Prostate gland (tissue), 2 donors: Measurements from ENCODE around the gene PSMB3. TPM values are rescaled to one million over a fixed set of nuclear protein-coding genes. Genes with fewer than 3 reads are reported as not detected.
"Not testable (repeated sequence)": the region's sequence is repeated elsewhere in the genome, so short reads cannot be mapped to it uniquely, and the experiment has no call there.

Experiments
- DNase-seq: peaks from one replicate; pipeline ENCODE4 v3.0.0-alpha.2; 2019; ENCODE audit warnings: low spot score
- H3K27ac ChIP-seq, 2 donors: fragments of 200-600 bp; sonication (generic); 2 replicates each; pipeline ENCODE4 v1.5.1; 2017 to 2019
- H3K27me3 ChIP-seq: fragments of 200-600 bp; sonication (generic); replicated peaks from 2 replicates; pipeline ENCODE4 v1.5.1; 2019; ENCODE audit not compliant: insufficient read depth
- H3K36me3 ChIP-seq, 2 donors: fragments of 200-600 bp; sonication (generic); 1 replicate in 1 of 2; 2 replicates in 1 of 2; pipeline versions ENCODE4 v1.5.1 to v1.8.1; 2017 to 2019
- H3K4me1 ChIP-seq: fragments of 200-600 bp; sonication (generic); replicated peaks from 2 replicates; pipeline ENCODE4 v1.5.1; 2019
- H3K4me3 ChIP-seq, 2 donors: fragments of 200-600 bp; sonication (generic); 2 replicates each; pipeline ENCODE4 v1.5.1; 2017 to 2019
- H3K9me3 ChIP-seq: fragments of 200-600 bp; sonication (generic); 2 replicates; pipeline ENCODE4 v1.5.1; 2017
- POLR2A ChIP-seq: fragments of 450-650 bp; IDR thresholded peaks from one replicate; pipeline ENCODE4 v1.6.1; 2016; ENCODE audit warnings: antibody characterized with exemption, mild to moderate bottlenecking
- POLR2AphosphoS5 ChIP-seq: sonication (generic); formaldehyde crosslinking; IDR thresholded peaks from one replicate; pipeline ENCODE4 v1.6.1; 2017; ENCODE audit warnings: antibody characterized with exemption
- WGBS: methylation state at CpG from one replicate; pipeline ENCODE4 v1.1.5; 2018; 5-methylcytosine and 5-hydroxymethylcytosine counted together
- intact Hi-C: fragments of 100-400 bp; cut with DNase I; formaldehyde crosslinking; loops from one replicate; pipeline ENCODE4 v1.14.2; 2022
- total RNA-seq, 2 donors: library from RNA; depleted of rRNA; stranded (reverse); fragments of >200 nt; gene quantifications; one replicate each; pipeline ENCODE4 v1.1.0, GENCODE V29; 2016
- TF ChIP-seq, protein P1 (sequence below), 4 experiments: fragments of 200-600 bp in 2 of 4; fragments of 450-650 bp in 2 of 4; sonication (generic) in 2 of 4; IDR thresholded peaks; 1 replicate in 3 of 4; 2 replicates in 1 of 4; pipeline ENCODE4 v1.5.1; 2016 to 2019; ENCODE audit warnings: antibody characterized with exemption in 4 of 4, mild to moderate bottlenecking in 2 of 4, moderate library complexity in 2 of 4

PSMB3 gene
- total RNA-seq, 2 donors from 2014 or later: 116 to 192 TPM

DNA sequence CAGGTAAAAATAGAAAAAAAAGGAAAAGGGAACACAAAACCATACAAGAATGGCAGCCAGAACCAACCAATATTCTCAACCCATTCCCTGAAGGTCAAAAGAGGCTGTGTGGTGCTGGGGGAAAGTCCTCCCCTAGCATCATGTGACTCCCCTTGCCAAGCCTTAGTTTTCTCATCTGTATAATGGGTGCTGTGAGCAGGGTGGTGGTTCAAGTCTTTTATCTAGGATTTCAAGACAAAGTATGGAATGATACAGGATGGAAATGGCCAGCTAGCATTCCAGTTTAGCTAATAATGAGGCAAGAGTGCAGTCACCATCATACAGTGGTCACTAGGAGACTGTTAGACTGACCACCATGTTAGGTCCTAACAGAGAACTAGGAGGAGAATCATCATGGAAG is 20.7 kb downstream of the PSMB3 start:
- TF ChIP-seq POLR2A (no peak), POLR2AphosphoS5 (no peak)
- TF ChIP-seq, protein P1, sequence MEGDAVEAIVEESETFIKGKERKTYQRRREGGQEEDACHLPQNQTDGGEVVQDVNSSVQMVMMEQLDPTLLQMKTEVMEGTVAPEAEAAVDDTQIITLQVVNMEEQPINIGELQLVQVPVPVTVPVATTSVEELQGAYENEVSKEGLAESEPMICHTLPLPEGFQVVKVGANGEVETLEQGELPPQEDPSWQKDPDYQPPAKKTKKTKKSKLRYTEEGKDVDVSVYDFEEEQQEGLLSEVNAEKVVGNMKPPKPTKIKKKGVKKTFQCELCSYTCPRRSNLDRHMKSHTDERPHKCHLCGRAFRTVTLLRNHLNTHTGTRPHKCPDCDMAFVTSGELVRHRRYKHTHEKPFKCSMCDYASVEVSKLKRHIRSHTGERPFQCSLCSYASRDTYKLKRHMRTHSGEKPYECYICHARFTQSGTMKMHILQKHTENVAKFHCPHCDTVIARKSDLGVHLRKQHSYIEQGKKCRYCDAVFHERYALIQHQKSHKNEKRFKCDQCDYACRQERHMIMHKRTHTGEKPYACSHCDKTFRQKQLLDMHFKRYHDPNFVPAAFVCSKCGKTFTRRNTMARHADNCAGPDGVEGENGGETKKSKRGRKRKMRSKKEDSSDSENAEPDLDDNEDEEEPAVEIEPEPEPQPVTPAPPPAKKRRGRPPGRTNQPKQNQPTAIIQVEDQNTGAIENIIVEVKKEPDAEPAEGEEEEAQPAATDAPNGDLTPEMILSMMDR (IDR thresholded peaks at IDR 0.05): no peak
- Histone ChIP-seq H3K27ac (no peak overlapping the region), H3K4me1 (no peaks in the 10 kb centered on the region), H3K27me3 (no peaks in the 10 kb centered on the region), H3K9me3 (no peaks in the 10 kb centered on the region), H3K4me3 (no peak overlapping the region), H3K36me3 (peaks cover 21 to 48% of the 10 kb centered on the region in 2 donors)
- intact Hi-C loops: no loop called here
- DNase-seq: no peak

DNA sequence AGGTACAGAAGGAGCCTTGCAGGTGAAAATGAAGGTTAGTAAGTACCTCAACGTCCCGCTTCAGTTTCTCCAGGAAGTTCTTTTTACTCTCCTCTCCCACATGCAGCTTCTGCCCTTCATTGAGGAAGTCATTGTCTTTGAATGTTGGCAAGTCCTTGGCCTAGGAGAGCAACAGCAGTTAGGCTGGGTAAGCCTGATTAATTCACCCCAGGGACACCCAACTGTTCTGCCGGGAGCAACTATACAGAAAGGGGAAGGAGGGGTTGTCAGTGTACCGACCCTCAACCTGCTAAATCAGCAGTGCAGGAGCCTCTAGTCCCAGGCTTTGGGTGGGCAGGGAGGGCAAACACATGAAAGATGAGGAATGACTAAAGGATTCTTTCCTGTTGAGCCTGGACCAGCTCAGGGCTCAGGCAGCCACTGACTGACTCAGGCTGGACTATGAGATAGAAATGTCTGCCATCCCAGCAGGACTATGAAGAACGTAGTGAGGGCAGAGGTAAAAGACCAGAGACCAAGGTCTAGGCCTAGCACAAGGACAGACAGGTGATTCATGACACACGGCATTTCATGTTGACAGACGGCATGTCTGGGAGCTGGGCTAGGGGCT is 25.2 kb downstream of the PSMB3 start:
- Histone ChIP-seq H3K4me1 (no peaks in the 10 kb centered on the region), H3K9me3 (no peaks in the 10 kb centered on the region), H3K27ac (no peak overlapping the region), H3K36me3 (peaks cover 31 to 62% of the 10 kb centered on the region in 2 donors), H3K27me3 (no peaks in the 10 kb centered on the region), H3K4me3 (no peak overlapping the region)
- DNase-seq: no peak
- TF ChIP-seq, protein P1 (IDR thresholded peaks at IDR 0.05): no peak
- TF ChIP-seq POLR2A: no peak
- TF ChIP-seq POLR2AphosphoS5: no peak
- 79% methylated on average over 7 of the region's 7 CpGs for WGBS
- intact Hi-C loops: no loop called here

DNA sequence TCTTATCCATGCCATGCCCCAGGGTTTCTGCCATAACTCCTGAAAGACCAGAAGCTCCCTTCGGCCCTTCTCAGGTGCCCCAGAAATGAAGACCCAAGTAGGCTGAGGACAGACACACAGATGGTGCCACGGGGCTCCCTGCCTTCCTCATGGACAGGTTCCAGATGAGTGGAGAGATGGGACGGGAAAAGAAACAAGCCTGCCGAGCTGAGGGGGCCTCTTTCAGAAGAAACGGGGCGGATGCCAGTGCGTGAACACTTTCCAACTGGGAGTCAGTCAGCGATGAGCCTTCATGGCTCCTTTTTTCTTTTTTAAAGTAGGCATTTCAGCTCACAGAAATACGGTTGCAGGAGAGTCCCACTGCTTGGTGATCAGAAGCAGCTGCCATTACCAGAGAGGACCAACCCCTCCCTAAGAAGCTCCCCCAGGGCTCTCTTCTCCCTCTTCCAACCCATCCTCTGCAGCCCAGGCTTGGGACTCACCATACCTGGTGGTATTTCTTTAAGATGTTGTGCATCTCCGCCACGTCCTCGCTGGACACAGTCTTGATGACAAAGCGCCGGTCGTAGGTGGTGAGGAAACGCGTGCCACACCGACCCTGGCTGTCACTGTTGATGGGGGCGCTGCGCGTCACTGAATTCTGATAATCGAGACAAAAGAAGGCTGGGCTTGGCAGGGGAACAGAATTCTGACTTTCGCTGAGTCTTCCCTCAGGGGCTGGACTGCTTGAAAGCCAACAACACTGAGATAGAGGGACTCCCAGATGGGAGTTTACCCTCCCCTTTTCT is 27.6 kb downstream of the PSMB3 start:
- peaks cover 26 to 61% of the 10 kb centered on the region in 2 donors for H3K36me3 ChIP-seq
- no peak overlapping the region for H3K27ac ChIP-seq
- TF ChIP-seq POLR2A (no peak), POLR2AphosphoS5 (no peak)
- TF ChIP-seq, protein P1 (IDR thresholded peaks at IDR 0.05): no peak
- no peak for DNase-seq
- no peak overlapping the region for H3K4me3 ChIP-seq
- H3K9me3 ChIP-seq: no peaks in the 10 kb centered on the region
- intact Hi-C loops: no loop called here
- WGBS: 84% methylated on average over 23 of the region's 23 CpGs
- no peaks in the 10 kb centered on the region for H3K4me1 ChIP-seq
- H3K27me3 ChIP-seq: no peaks in the 10 kb centered on the region

DNA sequence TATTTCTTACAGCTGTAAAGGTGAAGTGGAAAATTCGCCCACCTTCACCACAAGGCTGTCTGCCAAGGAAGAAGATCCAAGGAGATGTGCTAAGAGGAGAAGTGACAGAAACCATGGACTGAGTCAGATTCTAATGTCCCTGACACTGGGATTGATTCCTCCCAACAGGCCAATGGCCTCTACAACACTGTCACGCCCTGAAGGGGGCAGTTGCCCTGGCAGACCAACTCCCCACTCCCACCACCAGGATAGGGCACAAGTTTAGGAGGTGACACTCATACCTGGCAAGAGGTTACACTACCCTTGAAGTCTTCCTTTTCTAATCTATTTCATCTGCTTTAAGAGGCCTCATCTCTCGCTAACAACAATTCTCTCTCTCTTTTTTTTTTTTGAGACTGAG is 30.7 kb downstream of the PSMB3 start:
- no peaks in the 10 kb centered on the region for H3K9me3 ChIP-seq
- no peak overlapping the region for H3K27ac ChIP-seq
- no peak for DNase-seq
- H3K4me1 ChIP-seq: no peaks in the 10 kb centered on the region
- intact Hi-C loops: no loop called here
- no peaks in the 10 kb centered on the region for H3K27me3 ChIP-seq
- 90% methylated on average over 3 of the region's 3 CpGs for WGBS
- H3K36me3 ChIP-seq: peaks cover 26 to 43% of the 10 kb centered on the region in 2 donors
- no peak overlapping the region for H3K4me3 ChIP-seq
- no peak for TF ChIP-seq POLR2A
- TF ChIP-seq, protein P1 (IDR thresholded peaks at IDR 0.05): no peak
- TF ChIP-seq POLR2AphosphoS5: no peak

DNA sequence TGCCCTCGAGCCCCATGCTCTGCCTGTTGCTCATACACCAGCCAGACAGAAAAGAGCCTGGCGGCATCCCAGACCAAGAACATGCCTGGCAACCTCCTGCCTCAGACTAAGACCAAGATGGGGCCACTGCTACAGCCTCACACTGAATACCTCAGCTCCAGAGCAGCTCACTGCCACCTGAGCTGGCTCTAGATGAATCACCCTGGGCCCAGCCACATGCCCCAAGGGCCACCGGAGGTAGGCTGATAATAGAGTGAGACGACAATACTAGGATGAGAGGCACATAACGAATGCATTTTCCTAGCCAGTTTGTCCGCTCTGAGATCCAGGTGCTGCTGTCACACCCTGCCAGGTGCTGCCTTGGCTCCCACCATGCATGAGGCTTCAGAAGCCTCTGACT is 33.8 kb downstream of the PSMB3 start:
- Histone ChIP-seq H3K27me3 (no peaks in the 10 kb centered on the region), H3K4me3 (no peak overlapping the region), H3K9me3 (no peaks in the 10 kb centered on the region), H3K27ac (no peak overlapping the region), H3K36me3 (peaks cover 10 to 12% of the 10 kb centered on the region in 2 donors), H3K4me1 (no peaks in the 10 kb centered on the region)
- DNase-seq: no peak
- 70% methylated on average over 5 of the region's 6 CpGs for WGBS
- intact Hi-C loops: no loop called here
- TF ChIP-seq POLR2AphosphoS5 (no peak), POLR2A (no peak)
- TF ChIP-seq, protein P1 (IDR thresholded peaks at IDR 0.05): no peak

DNA sequence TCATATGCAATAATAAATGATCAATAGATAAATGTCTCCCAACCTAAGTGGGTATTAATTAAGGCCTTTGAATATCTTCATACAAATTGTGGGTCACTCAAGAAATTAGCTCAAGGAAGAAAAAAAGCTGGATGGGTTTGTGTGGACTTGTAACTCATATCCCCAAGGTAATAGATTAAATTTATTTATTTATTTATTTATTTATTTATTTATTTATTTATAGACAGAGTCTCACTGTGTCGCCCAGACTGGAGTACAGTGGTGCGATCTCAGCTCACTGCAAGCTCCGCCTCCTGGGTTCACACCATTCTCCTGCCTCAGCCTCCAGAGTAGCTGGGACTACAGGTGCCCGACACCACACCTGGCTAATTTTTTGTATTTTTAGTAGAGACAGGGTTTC is 35.5 kb downstream of the PSMB3 start:
- H3K27me3 ChIP-seq, H3K9me3 ChIP-seq, intact Hi-C loops, H3K27ac ChIP-seq, H3K4me3 ChIP-seq, H3K4me1 ChIP-seq, DNase-seq: not testable (repeated sequence)
- 95% methylated on average over 4 of the region's 4 CpGs for WGBS
- H3K36me3 ChIP-seq: peaks cover 0 to 10% of the 10 kb centered on the region in 2 donors
